K562 (cell line): Measurements from ENCODE around the gene CAPS. TPM values are rescaled to one million over a fixed set of nuclear protein-coding genes. Genes with fewer than 3 reads are reported as not detected.

Experiments
- ATAC-seq: fragments of 200-7000 bp; cut with Tn5 transposase; 3 replicates; pipeline ENCODE4 v1.9.1; 2020; ENCODE audit warnings: moderate library complexity
- BruUV-seq: library from RNA; stranded (reverse); fragments of 400-500 nt; replicated peaks from 2 replicates; lab custom pipeline; 2021; lab: Mats Ljungman, UMichigan
- CTCF ChIA-PET: fragments of 300-600 bp; formaldehyde crosslinking; extraction: SDS; loops from one replicate; lab custom pipeline; 2021; ENCODE audit warnings: low intra/inter-chr PET ratio; lab: Yijun Ruan, JAX
- POLR2A ChIA-PET: fragments of 300-600, 350-650 bp; sonication (Branson Sonifier 250); formaldehyde crosslinking; extraction: SDS; loops from one replicate; lab custom pipeline; 2021; ENCODE audit warnings: antibody characterized with exemption, inconsistent platforms; lab: Yijun Ruan, JAX
- DNase-seq, 4 experiments: peaks; one replicate each; pipeline versions ENCODE4 v3.0.0 to v3.0.0-alpha.2; 2011 to 2018; ENCODE audit warnings: low spot score in 3 of 4, mixed read lengths in 3 of 4; ENCODE audit errors: extremely low read depth in 1 of 4
- FAIRE-seq: peaks from 2 replicates; lab custom pipeline; 2011; peaks lifted over from hg19 to GRCh38; lab: Jason Lieb, UNC
- H2AFZ ChIP-seq: 2 replicates; pipeline ENCODE4 v1.6.0; 2011; ENCODE audit warnings: low read depth, low read length, control low read depth, inconsistent platforms
- H3K27ac ChIP-seq: fragments of 200-600 bp; 3 replicates; pipeline ENCODE4 v1.8.0; 2011; ENCODE audit warnings: low read depth, mild to moderate bottlenecking, control low read depth, inconsistent platforms, low read length, moderate library complexity, mixed read lengths; ENCODE audit errors: extremely low read depth
- H3K27me3 ChIP-seq, 2 experiments: fragments of 300-600 bp in 1 of 2; 2 replicates in 1 of 2; 3 replicates in 1 of 2; pipeline versions ENCODE4 v1.6.0 to v1.8.0; 2011; ENCODE audit warnings: inconsistent platforms in 2 of 2, low read length in 2 of 2, mild to moderate bottlenecking in 1 of 2, mixed read lengths in 1 of 2, moderate library complexity in 1 of 2; ENCODE audit not compliant: control insufficient read depth in 2 of 2, insufficient read depth in 2 of 2
- H3K36me3 ChIP-seq: fragments of 300-600 bp; 3 replicates; pipeline ENCODE4 v1.8.0; 2011; ENCODE audit warnings: mild to moderate bottlenecking, low read length, inconsistent platforms; ENCODE audit not compliant: control insufficient read depth, insufficient read depth
- H3K4me1 ChIP-seq, 2 experiments: fragments of 200-600 bp in 1 of 2; replicated peaks in 1 of 2; 2 replicates in 1 of 2; 3 replicates in 1 of 2; pipeline versions ENCODE4 v1.5.1 to v1.8.0; 2011; ENCODE audit warnings: inconsistent platforms in 2 of 2, low read length in 2 of 2, mild to moderate bottlenecking in 1 of 2, mixed read lengths in 1 of 2, moderate library complexity in 1 of 2; ENCODE audit not compliant: control insufficient read depth in 2 of 2, insufficient read depth in 2 of 2
- H3K4me2 ChIP-seq: 2 replicates; pipeline ENCODE4 v1.6.1; 2011; ENCODE audit warnings: low read length, control low read depth, inconsistent platforms, mixed read lengths; ENCODE audit not compliant: insufficient read depth
- H3K4me3 ChIP-seq: fragments of 200-600 bp; sonication (generic), shearing (Covaris generic); 2 replicates; pipeline ENCODE4 v1.5.1; 2016; ENCODE audit warnings: control low read depth, inconsistent platforms
- H3K79me2 ChIP-seq: fragments of 200-600 bp; 3 replicates; pipeline ENCODE4 v1.8.0; 2011; ENCODE audit warnings: low read length, inconsistent platforms; ENCODE audit not compliant: control insufficient read depth, insufficient read depth
- H3K9ac ChIP-seq, 2 experiments: 2 replicates each; pipeline versions ENCODE4 v1.6.0 to v1.6.1; 2011; ENCODE audit warnings: low read depth in 2 of 2, low read length in 2 of 2, control low read depth in 1 of 2, inconsistent platforms in 1 of 2, mild to moderate bottlenecking in 1 of 2, mixed read lengths in 1 of 2; ENCODE audit not compliant: insufficient read depth in 1 of 2
- H3K9me1 ChIP-seq: one replicate; pipeline ENCODE4 v1.6.0; 2011; ENCODE audit warnings: inconsistent platforms, mild to moderate bottlenecking, low read length, moderate library complexity; ENCODE audit not compliant: control insufficient read depth, insufficient read depth
- H3K9me3 ChIP-seq: replicated peaks from 2 replicates; pipeline ENCODE4 v1.5.1; 2011; ENCODE audit warnings: low read depth, low read length, inconsistent platforms; ENCODE audit not compliant: control insufficient read depth, insufficient read depth
- H4K20me1 ChIP-seq: replicated peaks from 2 replicates; pipeline ENCODE4 v1.6.1; 2011; ENCODE audit warnings: low read length, inconsistent platforms, mixed read lengths; ENCODE audit not compliant: control insufficient read depth, insufficient read depth
- ERF ChIP-seq: fragments of 450-650 bp; formaldehyde crosslinking; IDR thresholded peaks from 2 replicates; pipeline ENCODE4 v1.4.0; 2020; ENCODE audit warnings: mild to moderate bottlenecking, mixed read lengths
- FOXA3 ChIP-seq, 2 experiments: fragments of 450-650 bp in 1 of 2; sonication (generic) in 1 of 2; formaldehyde crosslinking; IDR thresholded peaks in 1 of 2; conservative IDR thresholded peaks in 1 of 2; 2 replicates each; pipeline versions ENCODE4 v1.4.0 to v1.8.0; 2020 to 2022; ENCODE audit warnings: mild to moderate bottlenecking in 2 of 2, missing genetic modification reagents in 1 of 2
- HNRNPK ChIP-seq: fragments of 200-400 bp; formaldehyde crosslinking; IDR thresholded peaks from one replicate; pipeline ENCODE4 v1.6.1; 2018; ENCODE audit warnings: mild to moderate bottlenecking, low read depth, low read length; ENCODE audit not compliant: poor library complexity, severe bottlenecking
- MCM5 ChIP-seq: fragments of 450-650 bp; IDR thresholded peaks from 2 replicates; pipeline ENCODE4 v1.6.1; 2016; ENCODE audit warnings: low read depth
- RFX7 ChIP-seq: fragments of 250-450 bp; sonication (Bioruptor Pico); IDR thresholded peaks from 2 replicates; pipeline ENCODE4 v1.5.1; 2021; ENCODE audit warnings: mild to moderate bottlenecking
- THRAP3 ChIP-seq: fragments of 450-650 bp; IDR thresholded peaks from 2 replicates; pipeline ENCODE4 v1.6.1; 2016; ENCODE audit warnings: mild to moderate bottlenecking, inconsistent platforms, borderline replicate concordance
- XRCC4 ChIP-seq: IDR thresholded peaks from one replicate; pipeline ENCODE4 v1.6.1; 2011; ENCODE audit not compliant: insufficient read depth, insufficient read length; ENCODE audit errors: extremely low read depth
- ZNF316 ChIP-seq: fragments of 450-650 bp; IDR thresholded peaks from 2 replicates; pipeline ENCODE4 v1.6.1; 2016
- WGBS: fragments of 100-300 bp; shearing (Covaris generic); methylation state at CpG from one replicate; pipeline ENCODE4 v1.1.6; 2016; ENCODE audit warnings: low coverage, mixed read lengths; ENCODE audit not compliant: insufficient coverage; ENCODE audit errors: missing lambda C conversion rate; 5-methylcytosine and 5-hydroxymethylcytosine counted together
- in situ Hi-C: fragments of 300-500 bp; cut with MboI; formaldehyde crosslinking; loops from 4 replicates; pipeline ENCODE4 v1.15.0; 2018; ENCODE audit warnings: inconsistent platforms, mixed read lengths
- intact Hi-C: fragments of 100-400 bp; cut with micrococcal nuclease; formaldehyde crosslinking; loops from 2 replicates; pipeline ENCODE4 v1.14.2; 2022
- polyA plus RNA-seq, 8 experiments: library from polyadenylated mRNA; depleted of rRNA in 4 of 8; stranded (reverse) in 5 of 8; unstranded in 3 of 8; fragments of >200 nt; fragmentation: Nextera tagmentation in 2 of 8; fragmentation: Illumina TruSeq in 1 of 8; extraction: Ambion mirVana in 2 of 8; extraction: Trizol in 1 of 8; gene quantifications; 2 replicates each; pipeline versions ENCODE4 v1.2.1 to v1.2.3, GENCODE V29; 2011 to 2014; ENCODE audit warnings: inconsistent platforms in 1 of 8, missing spikeins in 1 of 8
- total RNA-seq, 7 experiments: library from RNA; depleted of rRNA in 6 of 7; stranded (reverse); fragments of >200 nt in 6 of 7; fragmentation: Illumina TruSeq in 2 of 7; extraction: Trizol in 2 of 7; gene quantifications; 2 replicates each; pipeline versions ENCODE4 v1.2.1 to v1.2.3, GENCODE V29; 2011 to 2021; ENCODE audit warnings: low replicate concordance in 1 of 7
- TF ChIP-seq, protein P1 (sequence below): fragments of 450-650 bp; IDR thresholded peaks from 2 replicates; pipeline ENCODE4 v1.6.1; 2014; ENCODE audit warnings: low read depth, mild to moderate bottlenecking, moderate library complexity, borderline replicate concordance

Gene CAPS
- total and polyA plus RNA-seq, 9 of the 15 experiments (the other 6 are each of a cell fraction or from before 2014, with no cell fraction given): 0.15 to 4.0 (median 0.91) TPM

DNA sequence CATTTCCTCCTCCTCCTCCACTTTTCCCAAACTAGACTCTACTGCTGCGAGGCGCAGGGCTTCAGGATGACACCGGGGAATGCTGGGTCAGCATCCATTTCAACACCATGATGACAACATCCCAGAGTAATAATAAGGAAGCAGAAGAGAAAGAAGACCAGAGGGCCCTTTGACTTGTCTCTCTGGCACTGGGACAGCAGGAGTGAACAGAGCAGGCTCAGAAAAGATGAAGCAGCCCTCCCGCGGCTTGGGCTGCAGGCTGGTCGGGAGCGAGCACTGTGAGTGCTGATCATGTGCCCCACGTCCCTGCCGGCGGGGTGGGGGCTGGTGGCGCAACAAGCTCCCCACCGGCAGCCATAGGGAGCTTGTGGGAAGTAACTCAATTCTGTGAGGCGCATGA lies 33.4 kb downstream of the CAPS start (continued):
- TF ChIP-seq ZNF316 (peak; percentile 35; the same call in 1 of the 2 replicates), XRCC4 (no peak)
- TF ChIP-seq, protein P1, sequence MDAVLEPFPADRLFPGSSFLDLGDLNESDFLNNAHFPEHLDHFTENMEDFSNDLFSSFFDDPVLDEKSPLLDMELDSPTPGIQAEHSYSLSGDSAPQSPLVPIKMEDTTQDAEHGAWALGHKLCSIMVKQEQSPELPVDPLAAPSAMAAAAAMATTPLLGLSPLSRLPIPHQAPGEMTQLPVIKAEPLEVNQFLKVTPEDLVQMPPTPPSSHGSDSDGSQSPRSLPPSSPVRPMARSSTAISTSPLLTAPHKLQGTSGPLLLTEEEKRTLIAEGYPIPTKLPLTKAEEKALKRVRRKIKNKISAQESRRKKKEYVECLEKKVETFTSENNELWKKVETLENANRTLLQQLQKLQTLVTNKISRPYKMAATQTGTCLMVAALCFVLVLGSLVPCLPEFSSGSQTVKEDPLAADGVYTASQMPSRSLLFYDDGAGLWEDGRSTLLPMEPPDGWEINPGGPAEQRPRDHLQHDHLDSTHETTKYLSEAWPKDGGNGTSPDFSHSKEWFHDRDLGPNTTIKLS: no peak

- Histone ChIP-seq H3K9me3 (no peaks in the 10 kb centered on the region), H3K27ac (no peak overlapping the region), H3K27me3 (no peaks in the 10 kb centered on the region), H3K79me2 (peaks cover 92% of the 10 kb centered on the region), H3K36me3 (peaks cover 65% of the 10 kb centered on the region), H3K4me3 (no peak overlapping the region), H3K9ac (no peak overlapping the region; a peak in 1 of 4 replicates), H4K20me1 (peaks cover 25% of the 10 kb centered on the region; the same call in 1 of the 2 replicates)
- ATAC-seq: no peak
- in situ Hi-C loops: no loop called here
- FAIRE-seq: peak; percentile 52
- TF ChIP-seq FOXA3 (CRISPR knock-in tag; conservative IDR thresholded peaks at IDR 0.05 in 1 of 2, IDR thresholded peaks at IDR 0.05 in 1 of 2) (no peak), THRAP3 (no peak), RFX7 (CRISPR knock-in tag) (no peak), HNRNPK (no peak), ERF (CRISPR knock-in tag) (no peak), MCM5 (no peak)
- TF ChIP-seq, all 486 proteins: peak for 0
- Histone ChIP-seq H3K4me1 (peaks cover 18 to 26% of the 10 kb centered on the region in 2 experiments), H3K9me1 (peaks cover 10% of the 10 kb centered on the region), H3K4me2 (no peak overlapping the region), H2AFZ (no peak overlapping the region)
- intact Hi-C loops: no loop called here
- 91% methylated on average over 13 of the region's 13 CpGs for WGBS
- DNase-seq: no peak
- POLR2A ChIA-PET: interaction anchor here (0.6 to 1.5 kb wide), 5 partner anchors 8 to 271 kb away, joined by 3 to 8 read pairs (median 3); partner anchors contain the start of genes DUS3L and RPL36
- CTCF ChIA-PET: no interaction called here
- BruUV-seq: no TSS peak
These were observed 34.9 kb downstream of the CAPS start for GRCh38 chr19:5948752-5949564.
